Measurements from ENCODE around the gene MBD3L1.

Gene MBD3L1

DNA sequence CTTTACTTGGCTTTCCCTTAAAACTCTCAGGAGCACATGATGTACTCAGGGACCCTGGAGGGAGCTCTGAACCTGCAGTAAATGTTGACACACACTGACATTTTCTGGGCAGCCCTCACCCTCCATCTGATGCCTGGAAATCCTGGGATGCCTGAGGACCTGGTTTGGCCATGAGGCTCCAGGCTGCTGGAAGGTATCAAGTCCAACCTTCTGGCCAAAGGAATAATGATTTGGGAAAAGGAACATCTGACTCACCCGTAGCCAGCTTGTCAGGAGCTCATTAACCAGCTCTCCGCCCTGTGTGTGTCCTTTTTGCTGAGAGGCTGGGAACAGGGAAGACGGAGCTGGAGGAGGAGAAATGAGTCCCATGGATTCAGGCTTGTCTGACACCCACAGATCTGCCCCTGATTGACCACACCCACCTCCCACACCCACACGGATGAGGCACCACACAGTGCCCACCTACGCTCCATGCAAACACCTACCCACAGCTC lies 10.4 kb upstream of the MBD3L1 start:
- TF ChIP-seq, protein P1, sequence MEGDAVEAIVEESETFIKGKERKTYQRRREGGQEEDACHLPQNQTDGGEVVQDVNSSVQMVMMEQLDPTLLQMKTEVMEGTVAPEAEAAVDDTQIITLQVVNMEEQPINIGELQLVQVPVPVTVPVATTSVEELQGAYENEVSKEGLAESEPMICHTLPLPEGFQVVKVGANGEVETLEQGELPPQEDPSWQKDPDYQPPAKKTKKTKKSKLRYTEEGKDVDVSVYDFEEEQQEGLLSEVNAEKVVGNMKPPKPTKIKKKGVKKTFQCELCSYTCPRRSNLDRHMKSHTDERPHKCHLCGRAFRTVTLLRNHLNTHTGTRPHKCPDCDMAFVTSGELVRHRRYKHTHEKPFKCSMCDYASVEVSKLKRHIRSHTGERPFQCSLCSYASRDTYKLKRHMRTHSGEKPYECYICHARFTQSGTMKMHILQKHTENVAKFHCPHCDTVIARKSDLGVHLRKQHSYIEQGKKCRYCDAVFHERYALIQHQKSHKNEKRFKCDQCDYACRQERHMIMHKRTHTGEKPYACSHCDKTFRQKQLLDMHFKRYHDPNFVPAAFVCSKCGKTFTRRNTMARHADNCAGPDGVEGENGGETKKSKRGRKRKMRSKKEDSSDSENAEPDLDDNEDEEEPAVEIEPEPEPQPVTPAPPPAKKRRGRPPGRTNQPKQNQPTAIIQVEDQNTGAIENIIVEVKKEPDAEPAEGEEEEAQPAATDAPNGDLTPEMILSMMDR (IDR thresholded peaks at IDR 0.05): no peak

DNA sequence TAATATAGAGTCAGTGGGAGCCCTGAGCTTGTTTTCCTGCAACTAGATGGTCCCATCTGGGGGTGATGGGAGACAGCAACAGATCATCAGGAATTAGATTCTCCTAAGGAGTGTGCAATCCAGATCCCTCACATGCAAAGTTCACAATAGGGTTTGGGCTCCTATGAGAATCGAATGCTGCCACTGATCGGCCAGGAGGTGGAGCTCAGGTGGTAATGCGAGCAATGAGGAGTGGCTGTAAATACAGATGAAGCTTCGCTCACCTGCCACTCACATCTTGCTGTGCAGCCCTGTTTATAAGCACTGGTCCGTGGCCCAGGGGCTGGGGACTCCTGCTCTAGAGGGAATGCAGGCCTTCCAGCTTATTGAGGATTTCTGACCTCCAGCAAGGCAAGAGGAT lies 5.8 kb upstream of the MBD3L1 start:
- TF ChIP-seq, protein P1 (IDR thresholded peaks at IDR 0.05): no peak

DNA sequence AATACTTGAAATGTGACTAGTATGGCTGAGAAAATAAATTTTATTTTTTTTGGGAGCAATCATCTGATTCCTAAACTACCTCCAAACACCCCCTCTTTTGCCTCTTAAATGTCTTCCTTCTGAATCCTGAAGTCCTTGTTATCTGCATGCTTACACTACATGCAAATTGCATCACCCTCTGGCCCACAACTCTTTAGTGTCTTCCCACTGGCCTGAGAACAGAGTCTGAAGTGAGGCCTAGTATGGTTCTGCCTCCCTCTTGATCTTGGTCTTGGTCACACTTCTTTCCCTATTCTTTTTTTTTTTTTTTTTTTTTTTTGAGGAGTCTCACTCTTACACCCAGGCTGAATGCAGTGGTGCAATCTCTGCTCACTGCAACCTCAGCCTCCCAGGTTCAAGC lies 4.9 kb upstream of the MBD3L1 start:
- TF ChIP-seq, protein P1 (IDR thresholded peaks at IDR 0.05): no peak

DNA sequence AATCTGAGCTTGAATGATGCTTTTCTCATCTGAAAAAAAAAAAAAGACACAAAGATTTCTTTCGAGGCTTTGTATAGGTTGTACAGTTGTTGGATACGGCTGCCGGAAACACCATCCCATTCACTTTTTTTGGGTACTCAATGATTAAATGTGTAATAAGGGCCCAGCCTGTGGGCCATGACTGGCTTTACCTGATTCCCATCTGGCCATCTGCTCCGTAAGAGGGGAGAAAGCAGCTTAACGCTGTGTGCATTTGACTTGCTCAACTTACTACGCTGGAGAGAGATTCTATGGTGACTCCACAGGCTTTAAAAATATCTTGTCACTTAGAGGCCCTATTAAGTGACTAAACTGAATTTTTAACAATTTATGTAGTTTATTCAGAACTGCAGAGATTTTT lies 804 bp upstream of the MBD3L1 start:
- TF ChIP-seq, protein P1 (IDR thresholded peaks at IDR 0.05): no peak

DNA sequence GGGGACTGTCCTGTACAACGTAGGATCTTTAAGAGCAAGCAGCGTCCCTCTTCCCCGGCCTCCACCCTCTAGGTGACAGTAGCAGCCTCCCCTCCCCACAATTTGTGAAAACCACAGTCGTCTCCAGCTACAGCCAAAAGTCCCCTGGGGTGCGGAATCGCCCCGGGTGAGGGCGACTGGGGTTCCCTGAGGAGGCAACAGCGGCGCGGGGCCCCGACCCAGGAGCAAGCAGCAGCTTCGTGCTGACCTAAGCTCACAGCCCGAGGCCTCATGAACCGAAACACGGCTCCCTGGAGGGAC lies 395 bp upstream of the MBD3L1 start:
- TF ChIP-seq, protein P1 (IDR thresholded peaks at IDR 0.05): no peak

DNA sequence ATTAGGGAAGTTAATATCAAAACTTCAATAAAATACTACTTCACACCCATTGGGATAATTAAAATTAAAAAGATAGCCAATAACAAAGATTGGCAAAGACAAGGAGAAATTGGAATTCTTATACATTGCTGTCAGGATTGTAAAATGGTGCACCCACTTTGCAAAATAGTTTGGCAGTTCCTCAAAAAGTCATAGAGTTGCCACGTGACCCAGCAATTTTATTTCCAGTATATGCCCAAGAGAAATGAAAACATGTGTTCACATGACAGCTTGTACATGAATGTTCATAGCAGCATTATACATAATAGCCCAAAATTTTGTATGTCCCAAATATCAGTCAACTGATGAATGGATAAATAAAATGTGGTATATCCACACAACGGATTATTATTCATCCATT lies 3.3 kb downstream of the MBD3L1 start:
- TF ChIP-seq, protein P1 (IDR thresholded peaks at IDR 0.05): no peak

DNA sequence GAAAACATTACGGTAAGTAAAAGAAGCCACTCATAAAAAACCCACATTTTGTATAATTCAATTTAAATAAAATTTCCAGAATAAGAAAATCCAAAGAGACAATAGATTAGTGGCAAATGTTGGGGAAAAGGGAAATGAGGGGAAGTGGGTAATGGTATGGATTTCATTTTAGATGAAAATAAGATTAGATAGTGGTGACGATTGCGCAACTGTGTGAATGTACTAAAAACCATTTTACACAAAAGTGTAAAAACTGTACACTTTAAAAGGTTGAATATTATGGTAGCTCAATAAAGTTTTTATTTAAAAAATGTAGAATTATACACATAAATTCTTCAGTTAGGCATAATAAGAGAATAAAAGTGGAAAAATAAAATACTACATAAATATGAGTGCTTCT lies 3.7 kb downstream of the MBD3L1 start:
- TF ChIP-seq, protein P1 (IDR thresholded peaks at IDR 0.05): no peak

DNA sequence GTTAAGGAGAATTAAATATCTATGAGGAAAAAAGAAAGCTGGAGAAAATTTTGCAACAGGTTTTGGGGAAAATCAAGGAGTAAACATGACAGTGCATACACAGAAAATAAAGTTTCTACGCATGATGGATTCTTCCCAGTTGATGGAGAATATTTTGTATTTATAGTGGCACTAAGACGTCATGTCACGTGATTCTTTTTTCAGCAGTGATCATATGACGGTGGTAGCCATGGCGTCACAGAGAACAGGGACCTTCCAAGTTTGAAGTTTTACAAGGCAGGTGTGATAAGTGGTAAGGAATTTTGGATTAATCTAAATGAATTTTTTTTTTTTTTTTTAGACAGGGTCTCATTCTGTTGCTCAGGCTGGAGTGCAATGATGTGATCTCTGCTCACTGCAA lies 8.5 kb downstream of the MBD3L1 start:
- TF ChIP-seq, protein P1 (IDR thresholded peaks at IDR 0.05): no peak

Data from LNCAP (cell line).